CD14-positive monocyte (primary cell): ENCODE measurements around the gene CYTH3. TPM values are rescaled to one million over a fixed set of nuclear protein-coding genes. Genes with fewer than 3 reads are reported as not detected.

Experiments used
- DNase-seq, 3 donors: peaks; one replicate each; pipeline ENCODE4 v3.0.0-alpha.2; 2011 to 2022
- H2AFZ ChIP-seq: 2 replicates; pipeline ENCODE4 v1.6.0; 2012; ENCODE audit warnings: mild to moderate bottlenecking, low read depth, low read length, inconsistent platforms; ENCODE audit not compliant: insufficient read depth, poor library complexity, severe bottlenecking
- H3K27ac ChIP-seq, 2 donors: 1 replicate in 1 of 2; 2 replicates in 1 of 2; pipeline ENCODE4 v1.5.1; 2012 to 2013; ENCODE audit warnings: low read length in 2 of 2, control low read depth in 1 of 2, inconsistent platforms in 1 of 2, low read depth in 1 of 2, mild to moderate bottlenecking in 1 of 2
- H3K27me3 ChIP-seq, 2 donors: one replicate each; pipeline versions ENCODE4 v1.6.0 to v1.6.1; 2011 to 2013; ENCODE audit warnings: low read length in 2 of 2; ENCODE audit not compliant: control insufficient read depth in 2 of 2, insufficient read depth in 2 of 2
- H3K36me3 ChIP-seq, 2 donors: replicated peaks in 1 of 2; 1 replicate in 1 of 2; 2 replicates in 1 of 2; pipeline versions ENCODE4 v1.5.1 to v1.6.1; 2012 to 2013; ENCODE audit warnings: low read length in 2 of 2, control low read depth in 1 of 2, inconsistent platforms in 1 of 2, mild to moderate bottlenecking in 1 of 2; ENCODE audit not compliant: insufficient read depth in 2 of 2, control insufficient read depth in 1 of 2
- H3K4me1 ChIP-seq, 2 donors: 1 replicate in 1 of 2; 2 replicates in 1 of 2; pipeline versions ENCODE4 v1.5.1 to v1.6.1; 2012 to 2013; ENCODE audit warnings: low read length in 2 of 2, control low read depth in 1 of 2, inconsistent platforms in 1 of 2, mild to moderate bottlenecking in 1 of 2, moderate library complexity in 1 of 2; ENCODE audit not compliant: insufficient read depth in 2 of 2, control insufficient read depth in 1 of 2
- H3K4me2 ChIP-seq: replicated peaks from 2 replicates; pipeline ENCODE3; 2012; ENCODE audit warnings: low read length, moderate library complexity, mild to moderate bottlenecking; ENCODE audit not compliant: poor library complexity, severe bottlenecking; ENCODE audit errors: extremely low read depth
- H3K4me3 ChIP-seq, 3 experiments: fragments of 200-600 bp in 1 of 3; sonication (generic) in 1 of 3; replicated peaks in 1 of 3; 1 replicate in 2 of 3; 2 replicates in 1 of 3; pipeline ENCODE4 v1.5.1; 2011 to 2013; ENCODE audit warnings: low read length in 3 of 3, mild to moderate bottlenecking in 3 of 3, control low read depth in 2 of 3, low read depth in 2 of 3, inconsistent platforms in 1 of 3, moderate library complexity in 1 of 3
- H3K79me2 ChIP-seq: 2 replicates; pipeline ENCODE4 v1.6.0; 2012; ENCODE audit warnings: mild to moderate bottlenecking, control low read depth, inconsistent platforms, low read length, moderate library complexity; ENCODE audit not compliant: insufficient read depth
- H3K9ac ChIP-seq: 2 replicates; pipeline ENCODE4 v1.6.0; 2017; ENCODE audit warnings: low read length, mild to moderate bottlenecking; ENCODE audit not compliant: insufficient read depth, poor library complexity, severe bottlenecking
- H3K9me3 ChIP-seq, 2 donors: replicated peaks in 1 of 2; 1 replicate in 1 of 2; 2 replicates in 1 of 2; pipeline versions ENCODE4 v1.5.1 to v1.6.1; 2012 to 2013; ENCODE audit warnings: low read length in 2 of 2, control low read depth in 1 of 2; ENCODE audit not compliant: control insufficient read depth in 1 of 2, insufficient read depth in 1 of 2
- H4K20me1 ChIP-seq: 2 replicates; pipeline ENCODE4 v1.6.0; 2012; ENCODE audit warnings: mild to moderate bottlenecking, low read length, control low read depth, moderate library complexity; ENCODE audit not compliant: insufficient read depth
- H3K27ac Mint-ChIP-seq, 7 donors: one replicate each; pipeline ENCODE4 v1.8.0; 2020; ENCODE audit warnings: mild to moderate bottlenecking in 7 of 7, mixed read lengths in 7 of 7, moderate library complexity in 6 of 7, inconsistent platforms in 2 of 7
- H3K27me3 Mint-ChIP-seq, 3 donors: one replicate each; pipeline ENCODE4 v1.8.0; 2021 to 2022; ENCODE audit warnings: low read depth in 3 of 3, mild to moderate bottlenecking in 3 of 3, mixed read lengths in 3 of 3, moderate library complexity in 3 of 3, inconsistent platforms in 1 of 3
- H3K36me3 Mint-ChIP-seq, 2 donors: one replicate each; pipeline ENCODE4 v1.8.0; 2020; ENCODE audit warnings: mixed read lengths in 2 of 2, inconsistent platforms in 1 of 2, mild to moderate bottlenecking in 1 of 2
- H3K4me1 Mint-ChIP-seq: one replicate; pipeline ENCODE4 v1.8.0; 2020; ENCODE audit warnings: mild to moderate bottlenecking, mixed read lengths
- H3K4me3 Mint-ChIP-seq, 2 donors: one replicate each; pipeline ENCODE4 v1.8.0; 2020; ENCODE audit warnings: mild to moderate bottlenecking in 2 of 2, mixed read lengths in 2 of 2, moderate library complexity in 1 of 2
- H3K9me3 Mint-ChIP-seq, 7 donors: one replicate each; pipeline ENCODE4 v1.8.0; 2020 to 2022; ENCODE audit warnings: mixed read lengths in 7 of 7, mild to moderate bottlenecking in 6 of 7, moderate library complexity in 6 of 7, inconsistent platforms in 2 of 7
- CTCF ChIP-seq: fragments of 200-600 bp; IDR thresholded peaks from one replicate; pipeline ENCODE4 v1.8.0; 2022; ENCODE audit warnings: antibody characterized with exemption, mild to moderate bottlenecking
- WGBS: methylation state at CpG from one replicate; pipeline ENCODE4 v1.1.5; 2013; ENCODE audit warnings: missing lambda C conversion rate; ENCODE audit not compliant: insufficient coverage; 5-methylcytosine and 5-hydroxymethylcytosine counted together
- intact Hi-C, 2 donors: fragments of 100-400 bp; cut with micrococcal nuclease; formaldehyde crosslinking; loops; one replicate each; pipeline versions ENCODE4 v1.15.0 to v1.15.1; 2023
- polyA plus RNA-seq, 3 donors: library from polyadenylated mRNA; depleted of rRNA in 1 of 3; unstranded in 2 of 3; stranded (reverse) in 1 of 3; fragments of 300-500 nt in 2 of 3; fragments of >200 nt in 1 of 3; fragmentation: Illumina TruSeq in 2 of 3; gene quantifications; 1 replicate in 2 of 3; 2 replicates in 1 of 3; pipeline ENCODE4 v1.2.3, GENCODE V29; 2012 to 2021

Gene CYTH3
- polyA plus RNA-seq, 3 donors: 1.3 to 8.5 (median 1.4) TPM

GRCh38 chr7:6166443-6166891 lies 106.0 kb downstream of the CYTH3 start:
- no peaks in the 10 kb centered on the region for H3K4me1 ChIP-seq
- no peak for TF ChIP-seq CTCF
- H3K27me3 Mint-ChIP-seq: peaks cover 0 to 12% (median 1%) of the 10 kb centered on the region in 3 donors
- H3K36me3 Mint-ChIP-seq: peaks cover 34 to 55% of the 10 kb centered on the region in 2 donors
- no peak overlapping the region for H3K27ac ChIP-seq
- intact Hi-C loops: loop anchor here (10.0 kb wide), 2 partner anchors 108 to 158 kb away; partner anchors contain the start of gene CYTH3 (in 1 of the 2)
- no peaks in the 10 kb centered on the region for H3K79me2 ChIP-seq
- peaks cover 31 to 46% of the 10 kb centered on the region in 2 donors for H3K36me3 ChIP-seq
- H2AFZ ChIP-seq: no peak overlapping the region
- no peaks in the 10 kb centered on the region for H3K9me3 ChIP-seq
- no peaks in the 10 kb centered on the region for H3K9me3 Mint-ChIP-seq
- no peaks in the 10 kb centered on the region for H3K4me1 Mint-ChIP-seq
- H3K27ac Mint-ChIP-seq: no peak overlapping the region
- DNase-seq: no peak
- H4K20me1 ChIP-seq: no peaks in the 10 kb centered on the region
- H3K27me3 ChIP-seq: peaks cover 0 to 3% of the 10 kb centered on the region in 2 donors
- no peak overlapping the region for H3K4me2 ChIP-seq
- WGBS: 97% methylated on average over 13 of the region's 13 CpGs
- no peak overlapping the region for H3K4me3 ChIP-seq
- H3K4me3 Mint-ChIP-seq: no peak overlapping the region
- no peak overlapping the region for H3K9ac ChIP-seq

- no peaks in the 10 kb centered on the region for H3K27me3 ChIP-seq
- WGBS: 95% methylated on average over 25 of the region's 36 CpGs
- DNase-seq: no peak
- no peak overlapping the region for H3K27ac ChIP-seq
- Mint-ChIP-seq H3K36me3 (peaks cover 41 to 56% of the 10 kb centered on the region in 2 donors), H3K27ac (no peak overlapping the region), H3K4me1 (no peaks in the 10 kb centered on the region), H3K9me3 (no peaks in the 10 kb centered on the region), H3K27me3 (peaks cover 0 to 11% (median 1%) of the 10 kb centered on the region in 3 donors), H3K4me3 (no peak overlapping the region)
- H3K4me2 ChIP-seq: no peak overlapping the region
- H3K9ac ChIP-seq: no peak overlapping the region
- no peaks in the 10 kb centered on the region for H3K4me1 ChIP-seq
- H3K79me2 ChIP-seq: no peaks in the 10 kb centered on the region
- no peak overlapping the region for H2AFZ ChIP-seq
- no peak for TF ChIP-seq CTCF
- peaks cover 30 to 53% of the 10 kb centered on the region in 2 donors for H3K36me3 ChIP-seq
- no peak overlapping the region for H3K4me3 ChIP-seq
- no peaks in the 10 kb centered on the region for H4K20me1 ChIP-seq
- intact Hi-C loops: loop anchor here (10.0 kb wide), 2 partner anchors 109 to 159 kb away; partner anchors contain the start of gene CYTH3 (in 1 of the 2)
- no peaks in the 10 kb centered on the region for H3K9me3 ChIP-seq
These were observed 106.7 kb downstream of the CYTH3 start for GRCh38 chr7:6165521-6166320.
